Measurements from ENCODE around the gene VASP.

Gene VASP

DNA sequence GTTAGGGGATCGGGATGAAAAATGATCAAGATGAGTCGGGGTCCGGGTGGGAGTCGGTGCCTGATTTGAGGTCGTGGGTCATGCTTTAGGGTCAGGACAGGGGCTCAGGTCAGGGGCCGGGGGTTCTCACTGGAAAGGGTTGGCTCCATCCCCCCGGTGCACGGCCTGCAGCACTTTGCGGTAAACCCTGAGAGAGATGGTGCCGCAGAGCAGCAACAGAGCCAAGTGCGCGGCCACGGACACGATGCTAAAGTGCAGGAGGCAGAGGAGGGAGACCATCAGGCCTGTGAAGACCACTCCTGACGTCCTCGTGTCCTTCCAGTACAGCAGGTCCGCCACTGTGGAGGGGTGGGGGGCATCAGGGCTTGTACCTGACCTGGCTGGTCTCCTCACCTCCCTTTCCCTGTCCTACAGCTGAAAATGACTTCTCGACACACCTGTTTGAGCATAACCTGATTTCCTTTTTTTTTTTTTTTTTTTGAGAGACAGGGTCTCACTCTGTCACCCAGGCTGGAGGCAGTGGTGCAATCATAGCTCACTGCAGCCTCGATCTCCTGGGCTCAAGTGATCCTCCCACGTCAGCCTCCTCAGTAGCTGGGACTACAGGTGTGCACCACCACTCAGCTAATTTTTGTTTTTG is 17.9 kb upstream of the VASP start:
- Histone ChIP-seq H3K27ac (no peak overlapping the region), H3K4me3 (ENCODE audit: low read depth in 1 of 2, low read length in 1 of 2) (no peak overlapping the region), H3K9me3 (no peaks in the 10 kb centered on the region), H3K36me3 (no peaks in the 10 kb centered on the region), H3K4me1 (ENCODE audit: control insufficient read depth in 1 of 2, insufficient read depth in 1 of 2, low read depth in 1 of 2, low read length in 1 of 2) (peaks cover 17 to 26% of the 10 kb centered on the region in 2 experiments), H3K27me3 (peaks cover 20% of the 10 kb centered on the region)
- TF ChIP-seq, protein P1, sequence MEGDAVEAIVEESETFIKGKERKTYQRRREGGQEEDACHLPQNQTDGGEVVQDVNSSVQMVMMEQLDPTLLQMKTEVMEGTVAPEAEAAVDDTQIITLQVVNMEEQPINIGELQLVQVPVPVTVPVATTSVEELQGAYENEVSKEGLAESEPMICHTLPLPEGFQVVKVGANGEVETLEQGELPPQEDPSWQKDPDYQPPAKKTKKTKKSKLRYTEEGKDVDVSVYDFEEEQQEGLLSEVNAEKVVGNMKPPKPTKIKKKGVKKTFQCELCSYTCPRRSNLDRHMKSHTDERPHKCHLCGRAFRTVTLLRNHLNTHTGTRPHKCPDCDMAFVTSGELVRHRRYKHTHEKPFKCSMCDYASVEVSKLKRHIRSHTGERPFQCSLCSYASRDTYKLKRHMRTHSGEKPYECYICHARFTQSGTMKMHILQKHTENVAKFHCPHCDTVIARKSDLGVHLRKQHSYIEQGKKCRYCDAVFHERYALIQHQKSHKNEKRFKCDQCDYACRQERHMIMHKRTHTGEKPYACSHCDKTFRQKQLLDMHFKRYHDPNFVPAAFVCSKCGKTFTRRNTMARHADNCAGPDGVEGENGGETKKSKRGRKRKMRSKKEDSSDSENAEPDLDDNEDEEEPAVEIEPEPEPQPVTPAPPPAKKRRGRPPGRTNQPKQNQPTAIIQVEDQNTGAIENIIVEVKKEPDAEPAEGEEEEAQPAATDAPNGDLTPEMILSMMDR (IDR thresholded peaks at IDR 0.05) = no peak

DNA sequence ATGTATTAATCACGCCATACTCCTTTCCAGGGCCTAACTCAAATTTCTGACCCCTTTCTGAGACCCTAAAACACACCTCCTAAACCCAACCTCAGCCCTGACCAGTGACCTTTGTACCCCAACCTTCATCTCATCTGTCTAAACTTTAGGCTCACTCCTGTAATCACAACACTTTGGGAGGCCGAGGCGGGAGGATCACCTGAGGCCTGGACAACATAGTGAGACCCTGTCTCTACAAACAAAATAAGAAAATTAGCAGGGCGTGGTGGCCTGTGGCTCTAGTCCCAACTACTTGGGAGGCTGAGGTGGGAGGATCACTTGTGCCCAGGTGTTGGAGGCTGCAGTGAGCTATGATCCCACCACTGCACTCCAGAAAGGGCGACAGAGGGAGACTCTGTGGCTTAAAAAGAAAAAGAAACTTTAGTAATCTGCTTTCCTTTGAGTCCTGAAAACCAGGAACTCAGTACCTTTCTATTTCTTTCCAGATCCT is 15.1 kb upstream of the VASP start:
- Histone ChIP-seq H3K9me3 (no peaks in the 10 kb centered on the region), H3K27me3 (peaks cover 44% of the 10 kb centered on the region), H3K27ac (no peak overlapping the region), H3K4me1 (ENCODE audit: control insufficient read depth in 1 of 2, insufficient read depth in 1 of 2, low read depth in 1 of 2, low read length in 1 of 2) (peaks cover 27% of the 10 kb centered on the region in 2 experiments), H3K4me3 (ENCODE audit: low read depth in 1 of 2, low read length in 1 of 2) (peak overlapping the region in 1 of 2 experiments; percentile 41), H3K36me3 (no peaks in the 10 kb centered on the region)
- TF ChIP-seq, protein P1 (IDR thresholded peaks at IDR 0.05) = no peak

- peak overlapping the region; percentile 30 to 41 for H3K4me3 ChIP-seq (ENCODE audit: low read depth in 1 of 2, low read length in 1 of 2)
- H3K9me3 ChIP-seq = no peaks in the 10 kb centered on the region
- H3K27ac ChIP-seq = no peak overlapping the region
- peaks cover 51% of the 10 kb centered on the region for H3K27me3 ChIP-seq
- H3K4me1 ChIP-seq (ENCODE audit: control insufficient read depth in 1 of 2, insufficient read depth in 1 of 2, low read depth in 1 of 2, low read length in 1 of 2) = peaks cover 33% of the 10 kb centered on the region in 2 experiments
- TF ChIP-seq, protein P1 (IDR thresholded peaks at IDR 0.05) = no peak
- no peaks in the 10 kb centered on the region for H3K36me3 ChIP-seq
These were observed 14.4 kb upstream of the VASP start for GRCh38 chr19:45492627-45493470.

DNA sequence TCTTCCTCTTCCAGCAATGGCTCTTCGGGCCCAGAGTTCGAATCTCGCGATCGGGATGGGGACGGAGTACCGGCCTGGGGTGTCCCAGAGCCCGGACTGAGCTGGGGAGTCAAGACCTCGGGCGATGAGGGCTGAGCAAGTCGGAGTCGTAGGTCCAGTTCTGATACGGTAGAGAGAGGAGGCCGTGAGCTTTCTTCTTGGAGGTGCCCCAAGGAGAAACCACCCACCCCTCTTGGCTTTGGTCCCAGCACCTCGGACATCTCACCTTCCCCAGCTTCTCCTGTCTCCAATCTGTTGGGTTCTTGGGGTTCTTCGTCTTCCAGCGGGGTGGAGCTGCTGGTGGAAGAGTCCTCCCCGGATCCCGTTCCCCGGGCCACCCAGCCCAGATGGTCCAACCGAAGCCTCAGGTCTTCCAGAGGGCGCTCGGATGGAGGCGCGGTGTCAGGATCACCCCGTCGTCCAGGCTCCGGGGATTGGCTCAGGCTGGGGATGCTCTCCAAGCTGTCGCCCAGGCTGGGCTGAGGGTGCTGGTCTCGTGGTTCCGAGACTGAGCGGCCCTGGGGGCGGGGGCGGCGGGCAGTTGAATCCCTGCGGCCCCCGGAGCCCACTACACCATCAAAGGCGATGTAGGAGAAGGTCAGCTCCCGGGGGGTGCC is 12.9 kb upstream of the VASP start:
- Histone ChIP-seq H3K36me3 (no peaks in the 10 kb centered on the region), H3K27ac (no peak overlapping the region), H3K4me1 (ENCODE audit: control insufficient read depth in 1 of 2, insufficient read depth in 1 of 2, low read depth in 1 of 2, low read length in 1 of 2) (peaks cover 48 to 49% of the 10 kb centered on the region in 2 experiments), H3K9me3 (no peaks in the 10 kb centered on the region), H3K4me3 (ENCODE audit: low read depth in 1 of 2, low read length in 1 of 2) (no peak overlapping the region), H3K27me3 (peaks cover 67% of the 10 kb centered on the region)
- TF ChIP-seq, protein P1 (IDR thresholded peaks at IDR 0.05) = no peak

DNA sequence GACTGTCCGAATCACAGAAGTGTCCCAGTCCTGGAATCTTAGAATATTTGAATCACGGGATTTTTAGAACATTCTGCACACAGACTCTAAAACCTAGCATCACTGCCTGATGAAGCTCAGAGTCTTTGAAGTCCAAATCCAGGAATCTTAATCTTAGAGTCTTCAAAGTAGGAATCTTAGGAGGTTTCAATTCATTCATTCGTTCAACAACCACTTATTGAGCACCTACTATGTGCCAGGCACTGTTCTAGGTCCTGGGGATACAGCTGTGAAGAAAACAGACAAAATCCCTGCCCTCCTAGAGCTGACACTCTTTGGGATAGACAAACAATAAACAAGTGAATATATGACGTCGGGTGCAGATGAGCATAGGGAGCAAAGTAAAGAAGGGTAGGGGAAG is 12.1 kb upstream of the VASP start:
- Histone ChIP-seq H3K27me3 (peaks cover 72% of the 10 kb centered on the region), H3K4me3 (ENCODE audit: low read depth in 1 of 2, low read length in 1 of 2) (no peak overlapping the region), H3K27ac (no peak overlapping the region), H3K9me3 (no peaks in the 10 kb centered on the region), H3K36me3 (no peaks in the 10 kb centered on the region), H3K4me1 (ENCODE audit: control insufficient read depth in 1 of 2, insufficient read depth in 1 of 2, low read depth in 1 of 2, low read length in 1 of 2) (peaks cover 56 to 57% of the 10 kb centered on the region in 2 experiments)
- TF ChIP-seq, protein P1 (IDR thresholded peaks at IDR 0.05) = no peak
